GM12873 (cell line): Measurements from ENCODE around the gene NINJ1.

Experiments used
- TF ChIP-seq, protein P1 (sequence below): IDR thresholded peaks from 2 replicates; pipeline ENCODE4 v1.5.1; 2012; ENCODE audit warnings: low read depth, mild to moderate bottlenecking, moderate library complexity, low read length, control low read depth; ENCODE audit not compliant: insufficient read depth; ENCODE audit errors: missing control alignments

Gene NINJ1

DNA sequence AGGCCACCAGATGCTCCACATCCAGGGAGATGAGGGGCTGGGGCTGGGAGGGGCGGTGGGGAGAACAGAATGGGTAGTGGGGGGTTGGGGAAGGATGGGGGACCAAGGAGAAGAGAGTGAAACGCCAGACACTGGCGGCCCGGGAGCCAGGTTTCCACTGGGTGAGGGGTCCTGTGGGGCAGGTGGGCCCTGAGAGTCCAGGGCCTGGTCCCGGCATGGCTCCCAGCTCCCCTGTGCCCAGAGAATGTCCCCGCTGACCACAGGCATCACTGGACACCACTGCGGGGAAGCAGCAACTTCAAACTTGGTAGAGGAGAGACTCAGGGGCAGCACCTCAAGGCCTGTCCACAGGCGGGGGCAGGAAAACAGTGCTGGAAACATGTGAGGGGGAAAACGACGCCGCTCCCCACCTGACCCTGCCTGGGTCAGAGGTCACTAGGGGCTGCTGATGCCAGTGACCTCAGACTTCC, 13.2 kb downstream of the NINJ1 start:
- TF ChIP-seq, protein P1, sequence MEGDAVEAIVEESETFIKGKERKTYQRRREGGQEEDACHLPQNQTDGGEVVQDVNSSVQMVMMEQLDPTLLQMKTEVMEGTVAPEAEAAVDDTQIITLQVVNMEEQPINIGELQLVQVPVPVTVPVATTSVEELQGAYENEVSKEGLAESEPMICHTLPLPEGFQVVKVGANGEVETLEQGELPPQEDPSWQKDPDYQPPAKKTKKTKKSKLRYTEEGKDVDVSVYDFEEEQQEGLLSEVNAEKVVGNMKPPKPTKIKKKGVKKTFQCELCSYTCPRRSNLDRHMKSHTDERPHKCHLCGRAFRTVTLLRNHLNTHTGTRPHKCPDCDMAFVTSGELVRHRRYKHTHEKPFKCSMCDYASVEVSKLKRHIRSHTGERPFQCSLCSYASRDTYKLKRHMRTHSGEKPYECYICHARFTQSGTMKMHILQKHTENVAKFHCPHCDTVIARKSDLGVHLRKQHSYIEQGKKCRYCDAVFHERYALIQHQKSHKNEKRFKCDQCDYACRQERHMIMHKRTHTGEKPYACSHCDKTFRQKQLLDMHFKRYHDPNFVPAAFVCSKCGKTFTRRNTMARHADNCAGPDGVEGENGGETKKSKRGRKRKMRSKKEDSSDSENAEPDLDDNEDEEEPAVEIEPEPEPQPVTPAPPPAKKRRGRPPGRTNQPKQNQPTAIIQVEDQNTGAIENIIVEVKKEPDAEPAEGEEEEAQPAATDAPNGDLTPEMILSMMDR, result no peak

DNA sequence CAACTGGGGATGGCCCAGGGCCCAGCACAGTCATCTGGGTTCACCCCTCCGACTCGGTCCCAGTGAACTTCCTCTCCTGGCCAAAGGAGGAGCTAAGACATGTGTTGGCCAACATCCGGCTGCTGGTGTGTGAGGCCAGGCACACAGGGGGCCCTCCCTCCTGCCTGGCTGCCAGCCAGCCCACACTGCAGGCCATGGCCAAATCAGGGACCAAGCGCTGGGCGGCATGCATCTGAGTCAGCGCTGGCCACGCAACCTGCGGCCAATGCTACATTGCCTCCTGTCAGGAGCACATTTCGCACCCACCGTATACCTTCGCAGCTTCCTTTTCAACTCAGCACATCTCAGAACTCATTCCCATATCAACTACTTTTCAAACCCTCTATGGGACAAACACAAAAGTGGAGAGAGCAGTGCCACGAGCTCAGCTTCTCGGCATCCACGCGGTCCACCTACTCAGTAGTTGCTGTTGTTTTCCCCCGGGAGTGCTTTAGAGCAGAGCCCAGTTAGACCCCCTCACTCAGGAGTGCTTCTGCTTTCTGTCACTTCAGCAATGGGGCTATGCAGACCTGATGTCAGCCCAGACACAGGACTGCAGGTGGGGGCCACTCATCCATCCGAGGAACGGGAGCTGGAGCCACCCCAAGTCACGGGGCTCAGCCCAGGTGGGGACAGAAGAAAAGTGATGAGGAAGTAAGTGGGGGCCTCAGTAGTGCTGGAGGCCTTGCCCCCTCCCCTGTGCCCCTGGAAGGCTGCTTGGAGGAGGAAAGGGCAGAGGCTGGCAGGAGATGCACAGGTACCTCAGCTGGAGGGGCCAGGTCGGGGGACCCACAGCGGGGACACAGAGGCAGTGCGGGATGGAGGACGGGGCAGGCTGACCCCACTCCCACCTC, 13.9 kb downstream of the NINJ1 start:
- TF ChIP-seq, protein P1, result peak; percentile 66

DNA sequence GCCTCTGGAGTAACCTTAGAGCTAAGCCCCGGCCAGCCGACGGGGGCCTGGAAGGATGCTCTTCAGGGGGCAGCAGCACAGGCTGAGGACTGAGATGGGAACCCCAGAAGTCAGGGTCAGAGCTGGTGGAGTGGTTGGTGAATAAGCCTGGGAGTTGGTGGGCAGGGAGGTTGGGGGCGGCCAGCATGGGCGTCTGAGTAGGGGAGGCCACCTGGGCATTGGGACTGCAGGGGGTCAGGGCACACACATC, 14.4 kb downstream of the NINJ1 start:
- TF ChIP-seq, protein P1, result no peak

DNA sequence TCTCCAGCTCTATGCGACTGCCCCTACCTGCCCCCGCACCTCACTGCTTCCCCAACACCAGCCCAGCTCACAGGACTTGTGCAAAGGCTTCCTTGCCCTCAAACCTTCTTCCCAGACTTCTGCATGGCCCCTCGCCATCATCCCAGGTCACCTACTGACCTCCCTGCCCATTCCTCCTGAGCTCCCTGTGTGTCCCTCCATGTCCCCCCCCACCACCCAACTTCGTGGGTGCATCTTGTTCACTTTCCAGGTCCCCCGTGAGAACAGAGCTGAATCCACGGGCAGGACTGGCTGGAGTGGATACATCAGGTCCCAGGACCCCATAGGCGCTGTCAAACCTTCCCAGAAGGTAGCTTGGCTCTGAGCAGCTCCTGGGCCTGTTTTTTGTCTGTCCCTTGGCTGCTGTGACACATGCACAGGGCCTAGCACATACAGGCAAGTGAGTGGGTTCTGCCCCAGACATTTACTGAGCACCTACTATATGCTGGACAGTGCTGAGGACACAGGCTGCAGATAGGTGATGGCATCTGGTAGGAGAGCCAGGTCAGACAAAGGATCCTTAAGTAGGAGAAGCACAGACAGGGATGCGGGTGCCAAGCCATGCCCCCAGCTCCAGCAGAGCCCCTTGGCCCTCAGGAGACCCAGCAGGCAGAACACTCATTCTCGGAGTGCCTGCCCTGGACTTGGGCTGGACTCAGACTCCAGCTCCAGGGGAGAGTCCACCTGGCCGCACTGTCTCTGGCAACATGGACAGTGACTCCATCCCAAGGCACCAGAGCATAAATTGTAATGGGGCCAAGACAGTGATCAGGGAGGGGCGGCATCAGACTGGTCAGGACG, 15.0 kb downstream of the NINJ1 start:
- TF ChIP-seq, protein P1, result no peak

DNA sequence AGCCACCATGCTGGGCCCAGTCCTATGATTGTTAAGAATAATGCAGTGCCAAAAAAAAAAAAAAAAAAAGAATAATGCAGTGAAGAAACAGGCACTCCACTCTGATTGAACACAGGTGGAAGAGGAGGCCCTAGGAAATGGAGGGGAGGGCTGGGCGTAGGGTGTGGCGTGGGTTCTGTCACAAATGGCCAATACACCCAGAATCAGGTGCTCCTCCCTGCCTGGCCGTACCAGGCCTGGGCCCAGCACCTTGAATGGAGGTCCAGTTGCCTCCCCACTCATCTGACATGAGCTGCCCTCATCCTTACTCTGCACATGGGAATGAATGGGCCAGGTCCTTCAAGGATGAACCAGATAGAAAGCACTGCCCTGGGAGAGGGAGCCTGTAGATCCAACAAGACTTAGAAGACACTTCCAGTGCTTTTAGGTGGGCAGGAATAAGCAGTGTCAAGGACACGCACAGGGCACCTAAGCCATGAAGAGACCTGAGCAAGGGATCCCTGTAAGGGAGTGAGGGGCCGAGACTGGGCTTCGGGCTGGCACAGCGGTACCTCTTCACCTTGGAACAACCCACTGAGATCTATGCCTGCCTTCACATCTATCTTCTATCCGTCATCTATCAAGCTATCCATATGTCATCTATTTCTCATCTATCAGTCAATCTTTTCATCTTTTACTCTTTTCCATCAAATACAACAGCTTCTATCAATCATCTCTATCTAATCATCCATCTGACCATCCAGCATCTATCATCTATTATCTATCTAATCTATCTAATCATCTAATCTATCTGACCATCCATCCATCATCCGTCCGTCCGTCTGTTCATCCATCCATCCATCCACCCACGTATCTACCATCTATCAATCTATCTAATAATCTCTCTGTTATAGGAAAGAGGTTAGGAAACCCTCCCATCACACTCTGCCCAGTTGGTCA, 15.9 kb downstream of the NINJ1 start:
- TF ChIP-seq, protein P1, result no peak

DNA sequence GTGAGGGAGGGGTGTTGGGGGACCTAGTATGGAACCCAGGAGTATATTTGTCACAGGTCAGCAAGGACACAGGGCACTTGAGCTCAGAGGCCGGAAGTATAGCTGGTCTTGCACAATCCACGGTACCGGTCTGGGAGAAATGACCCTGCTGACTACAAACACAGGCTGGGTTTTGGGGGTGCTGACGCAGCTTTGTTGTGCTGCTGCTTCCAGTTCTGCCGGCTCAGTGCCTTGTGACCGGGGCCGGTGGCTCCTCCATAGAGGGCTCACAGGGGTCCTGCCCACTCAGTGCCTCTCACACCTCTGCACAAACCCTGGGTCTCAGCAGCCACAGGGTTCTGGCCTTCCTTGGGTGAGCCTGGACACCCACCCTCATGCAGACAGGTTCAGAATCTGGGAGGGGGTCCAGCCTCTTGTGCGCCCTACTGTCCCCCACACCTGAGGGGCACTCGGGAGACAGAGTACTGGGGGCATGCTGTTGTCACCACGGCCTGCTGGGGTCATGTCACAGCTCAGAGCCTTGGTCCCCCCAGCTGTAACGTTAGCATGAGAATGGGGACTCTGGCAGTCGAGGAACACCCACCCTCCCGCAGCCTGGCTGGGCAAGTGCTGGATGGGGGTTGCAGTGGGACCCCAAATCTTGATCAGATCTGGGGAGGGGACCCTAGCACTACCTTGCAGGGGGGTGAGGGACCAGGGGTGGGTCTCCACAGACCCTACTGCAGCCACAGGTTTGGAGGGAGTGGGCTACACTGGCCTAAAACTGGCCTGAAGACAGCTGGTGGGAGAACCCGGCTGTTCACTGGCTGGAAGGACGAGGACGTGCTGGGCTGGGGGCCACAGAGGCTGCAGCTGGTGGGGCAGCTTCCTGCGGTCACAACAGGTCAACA, 17.7 kb downstream of the NINJ1 start:
- TF ChIP-seq, protein P1, result no peak
